Central memory CD4-positive, alpha-beta T cell (primary cell): ENCODE results near the gene SIK2.

Experiments used
- DNase-seq: peaks from one replicate; pipeline ENCODE4 v3.0.0; 2022

The SIK2 gene

GRCh38 chr11:111733016-111733415 is 130.8 kb downstream of the SIK2 start:
- no peak for DNase-seq

DNA sequence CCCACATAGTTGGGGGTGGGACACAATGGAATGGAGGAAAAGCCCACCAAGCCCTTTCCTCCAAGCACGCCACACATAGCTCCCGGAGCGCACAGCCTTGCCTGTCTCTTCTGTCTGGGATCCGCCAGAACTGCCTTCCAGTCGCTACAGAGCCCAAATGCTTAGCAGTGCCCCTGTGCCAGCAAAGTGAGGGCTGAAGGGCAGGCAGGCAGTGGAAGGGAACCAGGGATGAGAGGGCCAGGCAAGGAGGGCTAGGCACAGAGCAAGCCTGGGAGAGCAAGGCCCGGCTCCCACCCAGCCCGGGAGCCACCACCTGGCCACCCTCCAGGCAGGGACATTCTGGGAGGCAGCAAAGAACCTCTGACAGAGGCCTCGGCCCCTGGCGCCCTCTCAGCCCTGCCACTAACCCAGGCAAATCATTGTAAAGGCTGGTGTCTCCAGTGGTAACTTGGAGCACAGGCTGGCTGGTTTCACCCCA is 131.4 kb downstream of the SIK2 start:
- DNase-seq: no peak

DNA sequence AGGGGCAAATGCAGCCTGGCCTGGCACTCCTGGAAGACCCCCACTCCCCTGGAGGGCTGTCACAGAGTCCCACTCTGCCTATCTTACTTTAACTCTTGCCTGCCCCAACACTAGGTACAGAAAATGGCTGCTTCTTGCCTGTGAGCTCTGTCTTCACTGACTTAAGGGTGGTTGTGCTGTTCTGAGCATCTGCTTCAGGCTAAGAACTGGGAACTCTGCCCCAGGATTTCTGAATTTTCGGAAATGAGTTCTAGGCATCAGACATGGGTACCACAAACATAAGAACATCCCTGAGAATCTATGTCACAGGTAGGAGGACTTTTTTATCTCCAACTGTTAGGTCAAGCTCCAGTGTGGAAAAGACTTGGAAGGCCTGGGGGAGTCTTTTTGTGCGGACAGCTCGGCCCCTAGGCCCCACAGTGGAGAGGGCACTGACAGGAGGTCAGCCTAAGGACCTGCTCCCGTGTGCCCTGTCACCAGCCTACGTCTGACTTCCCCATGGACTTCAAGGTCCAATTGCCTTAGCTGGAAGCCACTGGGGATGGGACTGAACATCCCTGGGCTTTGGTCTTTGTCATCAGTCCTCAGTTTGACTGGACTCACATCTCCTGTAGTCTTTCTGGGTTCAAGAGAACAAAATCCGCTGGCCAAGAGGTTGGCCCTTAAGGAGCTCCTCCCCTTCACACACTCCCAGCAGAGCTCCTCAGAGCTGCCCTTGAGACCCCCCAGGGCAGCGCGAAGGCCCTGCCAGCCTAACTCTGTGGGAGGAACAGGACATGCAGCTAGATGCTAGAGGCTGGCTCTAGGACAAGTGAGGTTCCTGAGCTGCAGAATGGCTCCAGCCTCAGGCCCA is 132.1 kb downstream of the SIK2 start:
- no peak for DNase-seq

DNA sequence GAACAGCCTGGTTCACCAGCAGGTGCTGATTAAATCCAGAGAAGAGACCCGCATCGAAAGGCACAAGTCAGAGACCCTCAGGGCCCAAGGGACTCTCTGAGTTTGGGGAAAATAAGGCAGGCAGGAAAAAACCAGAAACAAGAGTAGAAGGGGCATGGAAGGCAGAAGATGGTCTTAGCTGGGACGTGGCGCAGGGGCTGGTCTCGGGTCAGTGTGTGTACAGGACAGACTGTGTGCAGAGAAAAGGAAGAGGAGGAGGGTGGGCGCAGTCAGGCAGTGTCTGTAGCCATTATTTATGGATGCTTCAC is 132.7 kb downstream of the SIK2 start:
- DNase-seq: no peak

DNA sequence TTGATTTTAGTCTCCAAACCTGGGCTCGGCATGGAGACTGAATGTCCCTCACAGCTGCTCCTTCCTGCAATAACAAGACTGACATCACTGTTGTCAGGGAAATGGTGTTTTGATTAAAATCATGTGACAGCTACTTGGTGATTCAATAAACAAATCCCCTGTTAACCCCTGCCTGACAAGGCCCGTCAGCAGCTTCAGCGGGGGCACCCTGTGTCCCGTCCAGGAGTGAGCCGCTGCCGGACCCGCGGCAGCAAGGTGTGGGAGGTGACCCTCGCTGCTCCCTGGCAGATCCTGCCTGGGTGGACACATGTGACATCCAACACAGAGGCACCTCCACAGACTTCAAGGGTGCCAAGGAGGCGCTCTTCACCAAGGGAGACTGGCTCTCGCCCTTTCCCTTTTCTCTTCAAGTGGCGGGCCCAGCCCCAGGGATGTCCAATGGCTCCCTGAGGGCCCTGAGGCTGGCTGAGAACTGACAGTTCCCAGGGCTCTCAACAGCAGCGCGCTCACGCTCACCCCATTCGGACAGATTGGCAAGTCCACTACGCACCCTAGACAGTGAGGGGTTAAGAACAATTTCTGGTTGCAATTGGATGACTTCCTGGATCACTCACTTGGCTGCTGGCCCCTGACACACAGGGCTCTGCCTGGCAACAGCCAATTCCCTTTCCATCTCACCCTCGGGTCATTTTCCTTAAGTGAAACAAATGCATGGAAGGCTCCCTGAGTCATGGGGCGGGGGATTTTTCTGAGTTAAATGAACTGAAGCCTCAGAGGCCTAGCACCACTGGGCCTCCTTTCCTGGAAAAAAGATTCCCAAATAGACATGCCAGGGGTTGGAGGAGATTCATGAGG is 133.2 kb downstream of the SIK2 start:
- DNase-seq: no peak

GRCh38 chr11:111736181-111736590 is 133.9 kb downstream of the SIK2 start:
- no peak for DNase-seq

DNA sequence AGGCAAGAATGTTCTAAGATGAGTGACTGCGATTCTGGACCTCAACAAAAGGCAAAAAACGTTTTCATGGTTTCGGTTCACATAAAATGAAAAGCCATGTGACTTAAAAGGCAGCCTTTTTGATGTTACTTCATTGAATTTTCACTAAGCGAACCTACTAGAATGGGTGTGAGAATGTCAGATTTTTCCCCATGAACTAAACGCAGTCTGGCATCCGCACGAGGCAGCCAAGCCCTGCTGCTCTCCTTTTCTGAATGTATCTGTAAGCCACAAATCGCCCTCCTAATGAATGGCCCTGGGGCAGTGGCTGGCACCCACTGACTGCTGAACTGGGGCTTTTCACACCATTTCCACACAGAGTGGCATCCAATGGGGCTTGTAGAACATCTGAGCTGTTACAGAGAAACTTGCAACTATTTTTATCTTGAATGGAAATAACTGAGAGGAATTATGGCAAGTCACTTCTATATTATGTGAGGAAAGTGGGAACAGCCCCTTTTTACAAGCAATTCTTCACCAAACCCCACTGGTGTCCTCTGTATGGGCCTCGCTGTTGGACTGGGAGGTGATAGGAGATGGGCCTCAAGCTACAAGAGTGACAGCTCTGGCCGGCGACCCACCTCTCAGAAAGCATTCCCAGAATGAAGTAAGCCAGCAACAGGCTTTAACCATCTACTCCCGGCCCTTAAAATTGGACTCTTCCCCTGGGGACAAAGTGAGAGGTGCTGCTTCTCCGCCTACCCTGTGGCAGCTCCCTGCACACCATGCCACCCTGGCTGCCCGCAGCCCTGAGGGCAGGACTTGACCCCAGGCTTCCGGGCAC is 134.6 kb downstream of the SIK2 start:
- DNase-seq: no peak

DNA sequence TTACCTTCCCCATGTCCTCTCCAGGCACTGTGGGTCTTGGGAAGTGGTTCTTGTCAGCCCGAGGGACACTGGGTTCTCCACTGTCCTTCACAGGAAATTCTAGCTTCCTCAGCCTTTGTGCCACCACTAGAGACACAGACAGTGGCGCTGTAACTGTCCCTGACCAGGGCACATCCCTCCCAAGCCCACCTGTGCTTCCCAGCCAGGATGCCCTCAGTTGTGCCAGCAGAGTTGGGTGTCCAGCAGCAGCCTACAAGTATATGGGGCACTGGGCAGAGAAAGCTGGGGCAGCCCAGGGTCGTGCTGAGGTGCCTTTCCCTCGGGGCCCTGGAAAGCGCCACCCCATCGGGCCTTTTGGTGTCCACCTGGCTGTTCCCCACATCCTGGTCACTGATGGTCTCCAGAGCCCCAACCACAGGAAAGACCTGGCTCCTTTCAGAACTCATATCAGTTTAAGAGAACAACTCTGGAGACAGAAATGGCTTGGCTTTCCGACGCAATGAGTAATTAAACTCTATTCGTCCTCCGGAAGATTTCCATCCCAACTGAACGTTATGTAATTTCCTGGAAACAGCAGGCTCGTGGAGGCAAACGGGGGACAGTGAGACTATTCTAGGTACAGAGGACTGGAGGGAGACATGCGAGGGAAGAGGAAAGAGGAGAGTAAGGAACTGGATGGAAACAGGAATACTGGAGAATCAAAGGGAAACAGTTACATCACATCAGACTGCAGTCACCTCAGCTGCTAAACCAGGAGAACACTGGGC is 135.4 kb downstream of the SIK2 start:
- DNase-seq: no peak

- DNase-seq: no peak
These were observed 137.1 kb downstream of the SIK2 start for GRCh38 chr11:111739299-111739698.

GRCh38 chr11:111741751-111742150 is 139.5 kb downstream of the SIK2 start:
- DNase-seq: no peak

DNA sequence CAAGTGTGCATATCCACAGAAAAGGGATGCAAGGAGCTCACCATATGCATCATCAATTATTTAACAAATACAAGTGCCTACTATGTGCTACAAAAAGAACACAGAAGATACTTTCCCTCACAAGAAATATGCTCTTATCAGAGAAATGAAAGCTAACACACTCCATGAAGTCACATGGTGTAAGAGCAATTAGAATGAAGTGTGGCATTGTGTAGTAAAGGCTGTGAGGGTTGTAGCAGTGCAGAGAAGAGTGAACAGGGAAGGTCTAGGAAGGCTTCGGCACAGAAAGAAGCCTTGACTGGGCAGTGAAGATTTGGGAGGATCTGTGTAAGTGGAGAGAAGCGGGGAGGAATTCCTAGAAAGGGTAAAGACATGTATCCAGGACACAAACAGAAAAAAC is 141.5 kb downstream of the SIK2 start:
- DNase-seq: no peak

DNA sequence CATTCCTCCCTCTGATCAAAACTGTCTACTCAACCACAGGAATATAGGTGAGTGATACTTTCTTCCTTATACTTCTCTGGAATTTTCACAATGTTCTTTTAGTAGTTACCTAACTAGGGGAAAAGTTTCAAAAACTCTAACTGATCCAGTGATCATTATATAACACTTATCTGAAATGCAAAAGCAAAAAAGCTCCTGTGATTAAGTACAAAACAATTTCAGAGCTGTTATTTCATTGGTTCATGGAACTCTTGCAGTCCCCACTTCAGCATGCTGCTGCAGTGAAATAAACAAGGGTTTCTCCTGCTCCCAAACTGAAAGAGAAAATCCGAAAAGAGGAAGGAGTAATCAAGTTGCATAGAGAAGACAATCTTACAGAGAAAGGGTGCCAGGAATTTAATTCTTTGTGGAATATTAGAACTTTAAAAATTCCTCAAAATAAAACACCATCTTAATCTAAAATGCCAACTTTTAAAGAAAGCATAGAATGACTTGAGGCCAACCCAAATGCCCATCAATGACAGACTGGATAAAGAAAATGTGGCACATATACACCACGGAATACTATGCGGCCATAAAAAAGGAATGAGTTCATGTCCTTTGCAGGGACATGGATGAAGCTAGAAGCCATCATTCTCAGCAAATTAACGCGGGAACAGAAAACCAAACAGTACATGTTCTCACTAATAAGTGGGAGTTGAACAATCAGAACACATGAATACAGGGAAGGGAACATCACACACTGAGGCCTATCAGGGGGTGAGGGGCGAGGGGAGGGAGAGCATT is 143.7 kb downstream of the SIK2 start:
- DNase-seq: no peak

GRCh38 chr11:111748035-111748804 is 146.0 kb downstream of the SIK2 start:
- no peak for DNase-seq

DNA sequence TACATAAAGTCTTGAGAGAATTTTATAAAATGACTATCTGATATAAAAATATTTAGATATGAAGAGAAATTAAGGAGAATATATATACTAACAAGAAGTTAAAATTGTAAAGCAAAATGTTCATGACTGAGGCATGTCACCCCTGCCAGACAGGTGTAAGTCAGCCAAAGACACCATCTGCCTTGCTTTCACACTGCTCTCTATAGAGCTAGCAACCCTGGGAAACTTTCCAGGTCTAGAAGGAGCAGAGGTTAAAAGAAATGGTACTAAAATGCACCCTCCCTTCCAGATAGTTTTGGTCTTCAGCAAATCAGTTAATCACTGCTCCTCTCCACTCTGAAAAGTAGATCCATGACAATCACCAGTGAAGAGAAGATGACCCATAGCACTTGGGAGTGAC is 147.4 kb downstream of the SIK2 start:
- no peak for DNase-seq

GRCh38 chr11:111756097-111756496 is 153.8 kb downstream of the SIK2 start:
- DNase-seq: no peak

DNA sequence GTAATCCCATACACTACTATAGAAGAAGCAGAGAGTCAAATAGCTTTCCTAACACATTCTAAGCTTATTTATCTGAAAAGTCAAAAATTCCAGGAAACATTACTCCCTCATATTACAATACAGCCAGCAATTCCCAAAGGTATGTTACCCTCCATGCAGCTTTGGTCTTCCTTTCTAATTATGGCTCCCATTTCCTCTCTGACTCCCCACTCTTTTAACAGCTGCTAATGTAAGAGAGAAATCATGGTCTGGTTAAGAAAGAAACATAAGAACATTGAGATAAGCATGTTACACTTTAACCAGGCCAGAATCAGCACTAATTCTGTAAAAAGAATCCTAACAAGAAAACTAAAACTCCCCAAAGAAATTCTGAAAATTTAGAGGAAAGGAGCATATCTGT is 157.1 kb downstream of the SIK2 start:
- DNase-seq: no peak

DNA sequence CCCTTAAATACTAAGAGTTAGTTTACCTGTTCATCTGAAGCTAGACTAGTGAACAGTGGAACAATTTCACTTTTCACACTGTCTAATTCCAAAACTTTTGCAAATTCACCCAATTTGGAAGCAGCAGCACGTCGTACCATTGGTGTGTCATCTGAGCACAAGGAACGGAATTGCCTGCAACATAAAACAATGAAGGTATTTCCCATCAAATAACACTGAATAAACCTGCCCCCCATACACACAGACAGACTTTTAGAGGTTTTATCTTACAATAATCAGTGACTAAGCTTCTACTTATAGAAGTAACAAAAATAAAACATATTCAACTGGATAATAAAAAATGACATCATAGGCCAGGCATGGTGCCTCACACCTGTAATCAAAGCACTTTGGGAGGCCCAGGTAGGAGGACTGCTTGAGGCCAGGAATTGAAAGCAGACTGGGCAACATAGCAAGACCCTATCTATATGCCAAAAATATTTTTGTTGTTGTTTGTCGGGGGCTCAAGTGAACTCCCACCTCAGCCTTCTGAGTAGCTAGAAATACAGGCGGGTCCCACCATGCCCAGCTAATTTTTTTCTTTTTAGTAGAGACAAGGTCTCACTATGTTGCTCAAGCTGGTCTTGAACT is 157.6 kb downstream of the SIK2 start:
- DNase-seq: no peak

DNA sequence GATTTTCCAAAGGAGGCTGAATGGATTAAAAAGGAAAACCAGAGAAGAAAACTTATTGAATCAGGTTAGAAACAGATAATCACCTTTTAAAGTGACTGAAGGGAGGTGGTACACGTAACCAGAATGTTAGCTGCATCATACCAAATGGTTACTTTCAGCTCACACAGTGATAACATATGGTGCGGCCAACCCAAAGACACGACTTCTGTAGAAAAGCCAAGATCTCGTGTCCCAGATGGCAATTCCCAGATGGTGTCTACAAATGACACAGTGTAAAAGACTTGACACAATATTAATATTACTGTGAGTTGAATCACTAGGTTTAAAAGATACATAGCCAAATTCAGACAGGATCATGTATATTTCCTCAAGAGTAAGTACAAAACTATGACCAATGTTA is 158.8 kb downstream of the SIK2 start:
- no peak for DNase-seq

DNA sequence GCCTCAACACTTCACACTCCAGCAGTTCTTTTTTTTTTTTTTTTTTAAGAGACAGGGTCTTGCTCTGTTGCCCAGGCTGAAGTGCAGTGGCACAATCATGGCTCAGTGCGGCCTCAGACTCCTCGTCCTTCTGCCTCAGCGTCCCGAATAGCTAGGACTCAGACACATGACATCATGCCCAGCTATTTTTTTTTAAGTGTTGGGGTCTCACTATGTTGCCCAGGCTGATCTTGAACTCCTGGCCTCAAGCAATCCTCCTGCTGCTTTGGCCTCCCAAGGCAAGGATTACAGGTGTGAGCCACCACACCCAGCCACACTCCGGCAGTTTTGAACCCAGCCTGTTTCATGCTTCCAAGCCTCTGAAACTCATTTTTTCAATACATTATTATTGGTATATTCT is 160.3 kb downstream of the SIK2 start:
- DNase-seq: no peak

DNA sequence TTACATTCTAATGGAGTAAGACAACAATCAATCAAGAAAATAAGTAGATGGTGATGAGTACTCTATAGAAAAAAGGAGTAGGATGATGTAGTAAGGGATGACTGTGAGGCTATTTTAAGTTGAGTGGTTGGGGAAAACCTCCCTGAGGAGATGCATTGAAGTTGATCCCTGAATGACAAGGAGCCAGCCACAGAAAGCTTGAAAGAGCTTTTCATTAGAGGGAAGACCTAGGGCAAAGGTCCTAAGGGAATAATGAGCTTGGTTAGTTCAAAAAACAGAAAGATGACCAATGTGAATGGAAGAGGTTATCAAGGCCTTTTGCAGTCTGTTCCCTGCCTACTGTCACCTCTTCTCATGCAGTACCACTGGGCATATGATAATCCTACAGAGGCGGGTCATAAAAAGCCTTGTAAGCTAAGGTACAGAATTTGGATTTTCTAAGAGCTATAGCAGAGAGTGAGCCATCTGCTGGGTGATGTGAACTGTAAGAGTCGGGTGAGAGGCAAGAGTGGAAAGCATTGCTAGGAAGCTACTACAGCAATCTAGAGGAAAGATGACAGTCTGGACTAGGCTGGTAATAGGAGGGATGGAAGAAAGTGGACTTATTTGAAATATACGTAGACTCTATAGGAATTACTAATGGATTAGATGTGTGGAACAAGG is 160.9 kb downstream of the SIK2 start:
- no peak for DNase-seq
